Right lobe of liver (tissue), 6 donors: ENCODE measurements around the gene TGFBR3. TPM values are rescaled to one million over a fixed set of nuclear protein-coding genes. Genes with fewer than 3 reads are reported as not detected.

Source experiments
- ATAC-seq, 4 donors: fragments of 200-7000 bp; cut with Tn5 transposase; one replicate each; pipeline ENCODE4 v1.9.1; 2020; ENCODE audit warnings: mild to moderate bottlenecking in 4 of 4, moderate library complexity in 4 of 4
- DNase-seq, 3 donors: peaks; one replicate each; pipeline ENCODE4 v3.0.0-alpha.2; 2020
- H3K27ac ChIP-seq, 3 donors: fragments of 200-600 bp; one replicate each; pipeline ENCODE4 v1.8.0; 2022
- H3K27me3 ChIP-seq, 2 donors: fragments of 200-600 bp; one replicate each; pipeline ENCODE4 v1.8.0; 2022
- H3K36me3 ChIP-seq, 4 donors: fragments of 200-600 bp; sonication (generic) in 1 of 4; one replicate each; pipeline versions ENCODE4 v1.5.1 to v1.8.0; 2017 to 2022; ENCODE audit warnings: control low read depth in 1 of 4
- H3K4me1 ChIP-seq, 4 donors: fragments of 200-600 bp; sonication (generic) in 1 of 4; one replicate each; pipeline versions ENCODE4 v1.5.1 to v1.8.0; 2017 to 2022; ENCODE audit warnings: control low read depth in 1 of 4
- H3K4me3 ChIP-seq, 3 donors: fragments of 200-600 bp; one replicate each; pipeline ENCODE4 v1.8.0; 2022
- H3K9me3 ChIP-seq, 4 donors: fragments of 200-600 bp; sonication (generic) in 1 of 4; one replicate each; pipeline versions ENCODE4 v1.5.1 to v1.8.0; 2017 to 2022; ENCODE audit warnings: control low read depth in 1 of 4
- CTCF ChIP-seq, 4 donors: fragments of 200-600 bp in 3 of 4; fragments of 450-650 bp in 1 of 4; IDR thresholded peaks; one replicate each; pipeline versions ENCODE4 v1.5.1 to v1.8.0; 2016 to 2022; ENCODE audit warnings: antibody characterized with exemption in 4 of 4, mild to moderate bottlenecking in 2 of 4
- POLR2A ChIP-seq: fragments of 450-650 bp; IDR thresholded peaks from one replicate; pipeline ENCODE4 v1.6.1; 2017; ENCODE audit warnings: antibody characterized with exemption, mild to moderate bottlenecking
- WGBS: methylation state at CpG from one replicate; pipeline ENCODE4 v1.1.6; 2018; ENCODE audit warnings: low coverage, low lambda C conversion rate; ENCODE audit not compliant: insufficient coverage; ENCODE audit errors: missing lambda C conversion rate; 5-methylcytosine and 5-hydroxymethylcytosine counted together
- intact Hi-C, 2 donors: fragments of 100-400 bp; cut with DNase I; formaldehyde crosslinking; loops; one replicate each; pipeline versions ENCODE4 v1.11.2 to v1.14.1; 2022
- total RNA-seq, 6 experiments: library from RNA; depleted of rRNA in 2 of 6; stranded (reverse); fragments of >200 nt in 2 of 6; fragmentation: NEBNext Ultra II Directional in 3 of 6; extraction: Animal tissue kit (Norgen Biotek cat#: 25700) in 3 of 6; gene quantifications; one replicate each; pipeline versions ENCODE4 v1.1.0 to v1.2.4, GENCODE V29; 2016 to 2023
- donor health status: DM: no; HTN: yes; CAD: no.
- donor health status: DM: no; HTN: no; CAD: no.
- donor health status: DM: no; HTN: no; CAD: no.
- donor health status: DM: no; HTN: yes; CAD: no.
- donor health status: DM: no; HTN: yes; CAD: no.

The TGFBR3 gene
- total RNA-seq, 6 experiments from 2014 or later = 9.0 to 32.3 (median 18.1) TPM

GRCh38 chr1:91806769-91807700 lies 78.9 kb downstream of the TGFBR3 start:
- Histone ChIP-seq H3K4me3 (no peak overlapping the region), H3K4me1 (peaks cover 0 to 16% (median 0%) of the 10 kb centered on the region in 4 donors), H3K27me3 (no peaks in the 10 kb centered on the region), H3K9me3 (no peaks in the 10 kb centered on the region), H3K27ac (no peak overlapping the region), H3K36me3 (no peaks in the 10 kb centered on the region)
- no peak for DNase-seq
- intact Hi-C loops = no loop called here
- ATAC-seq = no peak
- 73% methylated on average over 7 of the region's 8 CpGs for WGBS
- no peak for TF ChIP-seq POLR2A

DNA sequence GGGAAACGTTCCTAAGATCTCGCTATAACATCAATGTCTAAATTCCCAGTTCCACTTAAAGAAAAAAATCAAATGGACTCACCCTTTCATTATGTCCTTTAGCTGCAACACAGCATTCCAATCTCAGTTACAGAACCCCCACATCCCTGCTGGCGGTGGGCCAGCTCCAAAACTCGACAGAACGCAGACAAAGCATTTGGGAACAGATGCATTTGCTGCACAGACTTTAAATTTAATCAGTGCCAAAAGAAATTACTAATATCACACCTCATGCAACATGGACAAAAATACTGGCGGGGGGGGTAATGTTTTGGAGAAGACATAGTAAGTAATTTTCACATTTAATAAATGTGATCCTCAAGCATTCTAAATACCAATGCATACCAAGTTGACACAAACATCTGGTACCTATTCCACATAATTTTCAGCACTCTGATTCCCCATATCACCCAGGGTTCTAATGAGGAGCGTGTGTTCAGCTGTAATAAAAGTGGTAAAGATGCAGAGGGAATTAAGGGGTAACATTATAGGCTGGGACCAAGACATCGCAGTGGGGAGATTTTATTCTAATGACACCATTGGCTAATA lies 79.7 kb downstream of the TGFBR3 start:
- intact Hi-C loops = no loop called here
- ATAC-seq (no peak), DNase-seq (no peak)
- Histone ChIP-seq H3K4me3 (no peak overlapping the region), H3K9me3 (no peaks in the 10 kb centered on the region), H3K36me3 (no peaks in the 10 kb centered on the region), H3K27ac (no peak overlapping the region), H3K27me3 (no peaks in the 10 kb centered on the region), H3K4me1 (peaks cover 0 to 16% (median 0%) of the 10 kb centered on the region in 4 donors)
- 55% methylated on average over 8 of the region's 8 CpGs for WGBS
- no peak for TF ChIP-seq POLR2A
- no peak for TF ChIP-seq CTCF (IDR thresholded peaks at IDR 0.05)

GRCh38 chr1:91805311-91805801 lies 80.6 kb downstream of the TGFBR3 start:
- H3K27me3 ChIP-seq = no peaks in the 10 kb centered on the region
- intact Hi-C loops = no loop called here
- DNase-seq (no peak), ATAC-seq (peak in 1 of 4 donors; percentile 26)
- no peak for TF ChIP-seq POLR2A
- TF ChIP-seq CTCF (IDR thresholded peaks at IDR 0.05) = no peak
- H3K36me3 ChIP-seq = no peaks in the 10 kb centered on the region
- no peaks in the 10 kb centered on the region for H3K9me3 ChIP-seq
- WGBS = 77% methylated on average over 4 of the region's 8 CpGs
- no peak overlapping the region for H3K4me3 ChIP-seq
- H3K27ac ChIP-seq = no peak overlapping the region
- peaks cover 0 to 16% (median 0%) of the 10 kb centered on the region in 4 donors for H3K4me1 ChIP-seq

DNA sequence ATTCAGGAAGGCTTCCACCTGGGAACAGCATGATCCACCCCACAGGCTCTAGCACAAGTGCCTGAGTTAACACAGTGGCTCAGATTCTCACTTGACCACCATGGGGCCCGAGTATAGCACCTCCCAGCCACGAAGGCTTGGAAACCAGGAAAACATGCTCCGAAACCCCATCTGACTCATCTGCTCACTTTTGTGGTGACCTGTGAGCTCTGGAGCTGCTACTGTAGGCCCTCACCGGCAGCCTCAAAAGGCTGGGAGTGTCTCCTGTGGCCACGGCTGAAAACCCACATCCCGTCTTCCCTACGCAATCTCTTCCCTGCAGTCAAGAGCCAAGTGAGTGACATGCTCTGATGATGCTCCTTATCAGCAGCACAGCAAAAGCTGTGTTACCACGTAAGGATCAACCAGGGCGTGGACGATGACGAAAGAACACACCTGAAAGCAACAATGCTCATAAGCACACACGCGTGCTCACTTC lies 81.4 kb downstream of the TGFBR3 start:
- Histone ChIP-seq H3K9me3 (no peaks in the 10 kb centered on the region), H3K4me3 (no peak overlapping the region), H3K4me1 (peaks cover 0 to 16% (median 0%) of the 10 kb centered on the region in 4 donors), H3K27ac (peak overlapping the region in 1 of 3 donors; percentile 18), H3K36me3 (no peaks in the 10 kb centered on the region), H3K27me3 (no peaks in the 10 kb centered on the region)
- TF ChIP-seq POLR2A (no peak), CTCF (IDR thresholded peaks at IDR 0.05) (no peak)
- intact Hi-C loops = no loop called here
- ATAC-seq = peak in 1 of 4 donors; percentile 9
- 57% methylated on average over 12 of the region's 13 CpGs for WGBS
- DNase-seq = no peak
